UCSD-AML1 (cell line): ENCODE measurements around the gene TNNT3.
"Not testable (repeated sequence)": the region's sequence is repeated elsewhere in the genome, so short reads cannot be mapped to it uniquely, and the experiment has no call there.

Experiments used
- DNase-seq: peaks from one replicate; lab custom pipeline; 2025; ENCODE audit not compliant: unreplicated experiment; lab: John Stamatoyannopoulos, UW

The TNNT3 gene

GRCh38 chr11:1919391-1920127, at the start of gene TNNT3:
Gene TNNT3 (plus strand): TSS chr11:1919703. CDS start chr11:1922875, 3,172 bp downstream.
- no peak for DNase-seq

GRCh38 chr11:1870326-1870696, 49.2 kb upstream of the TNNT3 start:
- no peak for DNase-seq

GRCh38 chr11:1870721-1871466, 48.6 kb upstream of the TNNT3 start:
- no peak for DNase-seq

DNA sequence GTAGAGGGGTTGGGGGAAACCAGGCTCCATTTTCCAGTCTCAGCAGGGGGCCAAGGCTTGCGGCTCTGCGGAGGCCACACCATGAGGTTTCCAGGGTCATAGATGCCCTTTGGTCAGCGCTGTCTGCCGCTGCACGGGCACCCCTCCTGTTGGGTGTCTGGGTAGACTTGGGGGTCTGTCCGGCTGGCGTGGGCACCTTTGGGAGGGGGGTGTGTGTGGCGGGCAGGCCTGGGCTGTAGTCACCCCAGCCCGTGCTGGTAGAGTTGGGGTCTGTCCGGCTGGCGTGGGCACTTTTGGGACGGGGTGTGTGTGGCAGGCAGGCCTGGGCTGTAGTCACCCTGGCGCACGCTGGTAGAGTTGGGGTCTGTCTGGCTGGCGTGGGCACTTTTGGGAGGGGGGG, 48.0 kb upstream of the TNNT3 start:
- no peak for DNase-seq

- DNase-seq, result no peak
Measured at GRCh38 chr11:1872267-1872985, 47.1 kb upstream of the TNNT3 start.

DNA sequence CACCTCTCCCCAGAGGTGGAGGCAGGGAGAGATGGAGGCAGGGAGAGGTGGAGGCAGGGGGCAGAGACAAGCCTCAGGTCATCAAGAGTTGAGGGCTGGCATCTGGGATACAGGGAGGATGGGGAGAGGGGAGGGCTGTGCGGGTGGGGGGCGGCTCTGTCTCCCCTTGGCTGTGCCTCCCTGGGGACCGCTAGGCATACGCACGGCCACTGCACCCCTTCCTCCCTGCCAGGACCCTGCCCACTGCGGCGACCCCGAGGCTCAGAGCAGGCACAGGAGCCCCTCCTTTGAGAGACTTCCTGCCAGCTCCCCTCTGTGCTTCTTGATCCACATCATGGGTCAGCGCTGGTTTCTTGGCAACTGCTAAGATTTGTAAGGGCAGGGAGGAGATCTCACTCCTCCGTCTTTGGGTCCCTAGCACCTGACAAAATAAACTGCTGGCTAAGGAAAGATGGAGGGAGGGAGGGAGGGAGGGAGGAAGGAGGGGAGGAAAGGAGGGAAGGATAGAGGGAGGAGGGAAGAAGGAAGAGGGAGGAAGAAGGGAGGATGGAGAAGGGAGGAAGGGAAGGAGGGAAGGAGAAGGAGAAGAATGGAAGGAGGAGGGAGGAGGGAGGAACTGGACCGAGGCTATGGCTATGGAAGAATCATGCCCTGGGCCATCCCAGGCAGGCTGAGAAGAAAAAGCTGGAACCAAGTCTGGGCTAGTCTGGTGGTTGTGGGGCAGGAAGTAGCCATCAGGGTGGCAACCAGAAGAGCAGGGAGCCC, 46.3 kb upstream of the TNNT3 start:
- no peak for DNase-seq

GRCh38 chr11:1873813-1874150, 45.7 kb upstream of the TNNT3 start:
- DNase-seq, result not testable (repeated sequence)

DNA sequence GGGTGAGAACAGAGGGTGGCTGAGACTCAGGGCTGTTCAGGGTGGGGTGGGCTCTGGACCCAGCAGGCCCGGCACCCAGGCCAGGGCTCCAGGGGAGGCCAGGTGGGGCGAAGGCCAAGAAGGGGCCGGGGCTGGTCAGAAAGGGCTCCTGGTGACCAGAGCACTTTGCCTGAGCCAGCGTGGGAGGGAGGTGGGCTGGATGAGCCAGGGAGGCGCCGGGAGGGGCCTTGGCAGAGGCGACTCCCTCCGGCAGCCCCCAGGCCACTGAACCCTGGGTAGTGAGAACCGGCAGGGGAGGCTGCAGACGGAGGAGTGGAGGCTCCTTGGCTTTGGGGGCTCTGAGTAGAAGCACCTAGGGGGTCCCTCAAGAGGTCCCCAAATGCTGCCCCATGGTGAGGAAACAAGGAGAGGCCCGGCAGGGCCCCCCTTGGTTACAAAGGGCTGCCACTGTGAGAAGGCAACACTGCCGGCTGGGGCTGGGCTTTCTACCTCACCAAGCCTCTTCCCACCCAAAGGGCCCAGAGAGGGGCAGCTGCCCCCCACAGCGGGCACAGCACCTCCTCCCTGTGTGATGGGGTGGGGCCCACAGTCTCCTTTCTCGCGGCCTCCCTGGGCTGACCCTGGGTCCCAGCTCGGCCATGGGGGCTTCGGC, 44.9 kb upstream of the TNNT3 start:
- DNase-seq, result not testable (repeated sequence)

GRCh38 chr11:1875093-1875850, 44.2 kb upstream of the TNNT3 start:
- DNase-seq, result no peak

- not testable (repeated sequence) for DNase-seq
Measured at GRCh38 chr11:1875851-1876301, 43.6 kb upstream of the TNNT3 start.

DNA sequence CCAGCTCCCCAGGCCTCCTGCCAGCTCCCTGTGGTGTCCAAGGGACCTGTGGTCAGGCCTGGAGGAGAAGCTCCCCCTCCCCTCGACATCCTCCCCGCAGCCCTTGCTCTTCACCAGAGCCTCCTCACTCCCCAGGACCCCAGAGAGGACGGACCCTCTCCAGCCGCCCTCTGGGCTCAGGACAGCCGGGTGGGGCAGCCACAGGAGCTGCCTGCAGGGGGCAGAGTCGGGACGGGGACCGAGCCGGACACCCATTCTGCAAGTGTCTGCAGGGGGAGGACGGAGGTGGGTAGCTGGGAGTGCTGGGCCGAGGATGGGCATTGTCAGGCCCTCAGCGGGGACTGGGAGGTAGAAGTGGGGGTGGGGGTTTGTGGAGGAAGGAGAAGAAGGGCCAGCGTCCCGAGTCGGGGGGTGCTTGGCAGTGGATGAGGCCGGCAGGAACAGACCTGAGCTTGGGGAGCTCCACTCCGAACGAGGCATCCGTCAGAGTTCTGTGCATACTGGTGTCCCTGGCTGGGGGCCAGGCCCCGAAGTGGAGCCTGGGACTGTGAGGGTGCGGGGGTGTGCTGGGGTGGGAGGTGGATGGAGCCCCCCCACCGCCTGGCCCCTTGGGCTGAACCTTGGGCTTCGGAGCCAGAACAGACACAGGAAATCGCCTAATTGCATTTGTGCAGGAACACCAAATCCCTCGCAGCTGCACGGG, 43.0 kb upstream of the TNNT3 start:
- peak; percentile 50 for DNase-seq

- no peak for DNase-seq
Measured at GRCh38 chr11:1877211-1878136, 42.0 kb upstream of the TNNT3 start.

DNA sequence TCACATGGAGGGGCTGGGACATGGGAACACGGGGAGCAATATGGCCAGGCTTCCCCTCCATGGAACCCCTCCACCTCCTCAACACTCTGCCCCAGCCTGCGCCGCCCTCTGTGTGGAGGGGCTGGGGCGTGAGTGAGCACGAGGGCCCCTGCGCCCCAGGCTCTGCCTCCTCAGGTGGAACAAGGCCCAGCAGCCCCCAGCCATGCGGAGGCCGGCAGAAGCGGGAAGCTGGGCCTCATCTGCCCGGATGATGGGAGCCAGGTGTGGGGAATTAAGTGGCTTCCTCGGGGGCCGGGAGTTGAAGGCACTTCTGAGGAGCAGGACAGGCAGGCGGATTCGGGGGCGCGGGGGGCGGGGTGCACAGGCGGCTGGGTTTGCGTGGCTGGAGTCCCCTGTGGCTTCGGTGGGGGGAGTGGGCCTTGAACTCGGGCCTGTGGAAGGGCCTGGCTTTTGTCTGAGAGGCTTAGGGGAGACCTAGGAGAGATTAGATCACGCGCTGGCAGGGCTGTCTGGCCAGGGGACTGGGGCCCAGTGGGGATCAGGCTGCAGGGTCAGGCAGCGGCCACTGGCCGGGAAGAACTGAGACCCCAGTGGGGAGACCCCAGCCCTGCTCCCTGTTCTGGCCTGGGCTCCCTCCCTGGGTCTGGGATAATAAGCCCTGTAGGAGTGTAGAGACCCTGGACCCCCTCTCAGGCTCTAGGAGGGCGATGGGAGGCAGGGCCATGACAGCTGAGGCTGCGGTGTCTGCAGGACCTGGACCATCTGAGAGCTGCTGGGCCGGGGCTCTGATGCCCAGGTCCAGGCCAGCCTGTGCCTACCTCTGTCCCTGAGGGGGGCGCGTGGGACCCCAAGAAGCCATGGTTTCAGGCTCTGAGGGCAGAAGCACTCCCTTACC, 41.1 kb upstream of the TNNT3 start:
- no peak for DNase-seq

GRCh38 chr11:1879342-1879940, 40.1 kb upstream of the TNNT3 start:
- no peak for DNase-seq

GRCh38 chr11:1879941-1880720, 39.4 kb upstream of the TNNT3 start:
- DNase-seq, result no peak
